Upper lobe of left lung (tissue), 4 donors: ENCODE measurements around the gene RNF26.

ENCODE experiments used
- CTCF ChIP-seq, 6 experiments: fragments of 450-650 bp in 4 of 6; fragments of 200-600 bp in 2 of 6; sonication (generic) in 2 of 6; IDR thresholded peaks; one replicate each; pipeline ENCODE4 v1.5.1; 2016 to 2019; ENCODE audit warnings: antibody characterized with exemption in 6 of 6
- EP300 ChIP-seq, 4 donors: sonication (generic); formaldehyde crosslinking; IDR thresholded peaks; one replicate each; pipeline ENCODE4 v1.5.1; 2017; ENCODE audit warnings: antibody characterized with exemption in 4 of 4, control low read depth in 2 of 4
- POLR2A ChIP-seq, 4 donors: fragments of 450-650 bp; IDR thresholded peaks; one replicate each; pipeline ENCODE4 v1.5.1; 2016 to 2017; ENCODE audit warnings: antibody characterized with exemption in 4 of 4, mild to moderate bottlenecking in 2 of 4

DNA sequence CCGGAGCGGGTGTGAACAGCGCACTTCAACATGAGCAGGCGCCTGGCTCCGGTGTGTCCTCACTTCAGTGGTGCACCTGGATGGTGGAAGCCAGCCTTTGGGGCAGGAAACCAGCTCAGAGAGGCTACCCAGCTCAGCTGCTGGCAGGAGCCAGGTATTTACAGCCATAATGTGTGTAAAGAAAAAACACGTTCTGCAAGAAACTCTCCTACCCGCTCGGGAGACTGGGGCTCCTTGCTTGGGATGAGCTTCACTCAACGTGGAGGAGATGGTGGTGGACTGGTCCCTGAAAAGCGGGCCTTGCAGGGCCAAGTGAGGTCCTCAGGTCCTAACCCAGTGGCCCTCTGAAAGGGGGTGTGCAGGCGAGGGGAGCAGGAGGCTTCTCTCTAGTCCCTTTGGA is 24.9 kb upstream of the RNF26 start:
- TF ChIP-seq POLR2A (IDR thresholded peaks at IDR 0.05) (no peak), CTCF (IDR thresholded peaks at IDR 0.05) (no peak), EP300 (IDR thresholded peaks at IDR 0.05) (no peak)
